ENCODE measurements around the gene MIPEP. TPM values are rescaled to one million over a fixed set of nuclear protein-coding genes. Genes with fewer than 3 reads are reported as not detected.
"Not testable (repeated sequence)": the region's sequence is repeated elsewhere in the genome, so short reads cannot be mapped to it uniquely, and the experiment has no call there.

MIPEP gene
- polyA plus RNA-seq, 2 of the 4 experiments (the other 2 are of a cell fraction), result 21.6 to 32.8 TPM

DNA sequence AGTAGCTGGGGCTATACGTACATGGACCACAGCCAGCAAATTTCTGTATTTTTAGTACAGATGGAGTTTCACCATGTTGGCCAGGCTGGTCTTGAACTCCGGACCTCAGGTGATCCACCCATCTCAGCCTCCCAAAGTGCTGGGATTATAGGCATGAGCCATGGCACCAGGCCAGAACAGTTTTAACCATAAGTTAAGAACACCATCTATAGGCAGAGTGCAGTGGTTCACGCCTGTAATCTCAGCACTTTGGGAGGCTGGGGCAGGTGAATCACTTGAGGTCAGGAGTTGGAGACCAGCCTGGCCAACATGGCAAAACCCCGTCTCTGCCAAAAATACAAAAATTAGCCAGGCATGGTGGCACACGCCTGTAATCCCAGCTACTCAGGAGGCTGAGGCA is 143.1 kb downstream of the MIPEP start:
- DNase-seq (ENCODE audit: low read depth in 1 of 2, low spot score in 1 of 2); H3K4me2 ChIP-seq; FAIRE-seq; H3K9me3 ChIP-seq; POLR2A ChIA-PET; H3K4me3 ChIP-seq; H3K27ac ChIP-seq; ATAC-seq: not testable (repeated sequence)
- CTCF ChIA-PET, result interaction anchor here (0.6 kb wide), 1 partner anchor 444 kb away, joined by 3 read pairs; no protein-coding TSS in a partner anchor
- H3K4me1 ChIP-seq, result peaks cover 55% of the 10 kb centered on the region
- 94% methylated on average over 5 of the region's 5 CpGs for WGBS (ENCODE audit: missing lambda C conversion rate)

DNA sequence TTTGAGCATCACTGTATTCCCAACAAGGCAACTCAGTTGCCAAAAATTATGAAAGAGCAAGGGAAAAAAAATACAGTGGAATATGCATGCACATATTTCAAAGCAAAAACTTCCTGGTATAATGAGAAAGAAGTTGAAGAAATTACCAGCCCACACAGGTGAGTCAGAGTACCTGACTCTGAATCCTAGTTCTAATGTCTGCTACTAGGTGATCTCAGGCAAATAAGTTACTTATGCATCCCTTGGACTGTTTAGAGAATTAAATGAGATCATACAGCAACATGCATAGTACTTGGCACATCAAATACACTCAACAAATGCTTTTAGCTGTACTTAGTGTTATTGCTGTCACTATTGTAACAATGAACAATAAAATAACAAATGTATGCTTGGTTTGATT is 144.9 kb downstream of the MIPEP start:
- ChIA-PET POLR2A (interaction anchor here (2.2 kb wide), 1 partner anchor 10 kb away, joined by 5 read pairs; no protein-coding TSS in a partner anchor), CTCF (no interaction called here)
- ATAC-seq (peak in 1 of 2 experiments; percentile 34; a peak in 1 of 6 replicates), DNase-seq (ENCODE audit: low read depth in 1 of 2, low spot score in 1 of 2) (no peak), FAIRE-seq (no peak)
- TF ChIP-seq SREBF2 (IDR thresholded peaks at IDR 0.05), result no peak
- TF ChIP-seq ESRRA (IDR thresholded peaks at IDR 0.05; ENCODE audit: borderline replicate concordance, low read length), result no peak
- no peak for TF ChIP-seq CBX2 (IDR thresholded peaks at IDR 0.05; ENCODE audit: borderline replicate concordance, low read depth)
- no peak for TF ChIP-seq EHF (CRISPR knock-in tag; IDR thresholded peaks at IDR 0.05)
- TF ChIP-seq HDAC2 (IDR thresholded peaks at IDR 0.05), result no peak
- no peak for TF ChIP-seq GATA3 (IDR thresholded peaks at IDR 0.05; ENCODE audit: borderline replicate concordance)
- TF ChIP-seq, protein P1, sequence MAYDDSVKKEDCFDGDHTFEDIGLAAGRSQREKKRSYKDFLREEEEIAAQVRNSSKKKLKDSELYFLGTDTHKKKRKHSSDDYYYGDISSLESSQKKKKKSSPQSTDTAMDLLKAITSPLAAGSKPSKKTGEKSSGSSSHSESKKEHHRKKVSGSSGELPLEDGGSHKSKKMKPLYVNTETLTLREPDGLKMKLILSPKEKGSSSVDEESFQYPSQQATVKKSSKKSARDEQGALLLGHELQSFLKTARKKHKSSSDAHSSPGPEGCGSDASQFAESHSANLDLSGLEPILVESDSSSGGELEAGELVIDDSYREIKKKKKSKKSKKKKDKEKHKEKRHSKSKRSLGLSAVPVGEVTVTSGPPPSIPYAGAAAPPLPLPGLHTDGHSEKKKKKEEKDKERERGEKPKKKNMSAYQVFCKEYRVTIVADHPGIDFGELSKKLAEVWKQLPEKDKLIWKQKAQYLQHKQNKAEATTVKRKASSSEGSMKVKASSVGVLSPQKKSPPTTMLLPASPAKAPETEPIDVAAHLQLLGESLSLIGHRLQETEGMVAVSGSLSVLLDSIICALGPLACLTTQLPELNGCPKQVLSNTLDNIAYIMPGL (CRISPR knock-in tag; IDR thresholded peaks at IDR 0.05; ENCODE audit: borderline replicate concordance), result no peak
- no peak for TF ChIP-seq CHD2 (IDR thresholded peaks at IDR 0.05; ENCODE audit: low read length, partially characterized antibody)
- no peak for TF ChIP-seq MAFK (IDR thresholded peaks at IDR 0.05; ENCODE audit: partially characterized antibody)
- TF ChIP-seq CEBPB (IDR thresholded peaks at IDR 0.05), result no peak
- TF ChIP-seq ZFP36 (IDR thresholded peaks at IDR 0.05; ENCODE audit: borderline replicate concordance, partially characterized antibody), result no peak
- TF ChIP-seq HOXA7 (CRISPR knock-in tag; IDR thresholded peaks at IDR 0.05), result no peak
- peak overlapping the region; percentile 53 for H3K4me2 ChIP-seq
- no peak overlapping the region for H3K4me3 ChIP-seq
- H3K27ac ChIP-seq, result 0 out of 6 replicates have a peak overlapping the region, but pooled peaks of 1 of the 2 experiments have one; percentile 12
- H3K4me1 ChIP-seq, result peaks cover 40% of the 10 kb centered on the region
- H3K9me3 ChIP-seq, result no peaks in the 10 kb centered on the region

DNA sequence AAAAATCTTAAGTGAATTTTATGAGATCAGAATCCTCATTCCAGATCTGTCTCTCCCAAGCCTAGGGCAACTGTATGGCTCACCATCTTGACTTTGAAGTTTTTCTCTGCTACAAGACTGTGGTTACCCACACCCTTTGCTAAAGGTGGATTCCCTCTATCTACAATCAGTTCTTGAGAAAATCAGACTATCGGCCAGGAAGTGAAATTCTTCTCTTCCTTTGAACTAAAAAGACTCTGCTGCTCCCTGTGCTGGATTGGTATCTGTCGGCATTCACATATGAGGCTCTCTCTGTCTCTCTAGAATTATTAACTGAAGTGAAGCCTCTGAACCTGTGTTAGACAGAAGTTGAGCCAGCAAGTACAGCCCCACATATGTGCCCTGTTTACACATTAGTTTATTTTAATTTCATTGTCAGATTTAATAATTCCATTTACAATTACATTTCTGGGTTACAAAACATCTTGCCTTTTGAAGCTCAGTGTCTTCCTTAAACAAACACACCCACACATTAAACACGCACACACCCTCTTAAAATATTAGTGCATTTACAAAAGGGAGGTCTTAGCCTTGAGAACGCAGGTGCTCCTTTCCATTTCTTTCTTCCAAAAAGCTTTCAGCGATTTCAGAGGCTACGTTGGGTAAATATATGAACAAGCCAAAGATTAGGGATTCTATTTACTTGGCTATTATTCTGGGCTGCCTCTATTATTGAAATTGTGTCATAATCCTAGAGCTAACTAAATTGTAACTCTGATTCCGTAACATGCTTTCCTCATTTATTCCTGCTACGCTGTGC is 145.7 kb downstream of the MIPEP start:
- H3K4me3 ChIP-seq, result no peak overlapping the region
- CTCF ChIA-PET, result interaction anchor here (1.0 to 1.7 kb wide), 2 partner anchors 35 to 60 kb away, joined by 3 to 5 read pairs; no protein-coding TSS in a partner anchor
- peak; percentile 43 to 55; a peak in 5 of 6 replicates for ATAC-seq
- peaks cover 33% of the 10 kb centered on the region for H3K4me1 ChIP-seq
- H3K27ac ChIP-seq, result peak overlapping the region; percentile 11 to 70; a peak in 5 of 6 replicates
- peak overlapping the region; percentile 53 for H3K4me2 ChIP-seq
- H3K9me3 ChIP-seq, result no peaks in the 10 kb centered on the region
- TF ChIP-seq ESRRA (IDR thresholded peaks at IDR 0.05; ENCODE audit: borderline replicate concordance, low read length) (no peak), FOSB (CRISPR knock-in tag; IDR thresholded peaks at IDR 0.05) (no peak), ZNF302 (CRISPR knock-in tag; IDR thresholded peaks at IDR 0.05) (no peak), NFE2L2 (conservative IDR thresholded peaks at IDR 0.05; ENCODE audit: low read length) (no peak), EP300 (IDR thresholded peaks at IDR 0.05) (peak in 1 of 2 experiments; percentile 39; a peak in 1 of 5 replicates), GATA3 (IDR thresholded peaks at IDR 0.05; ENCODE audit: borderline replicate concordance) (peak; percentile 25; the same call in 1 of the 2 replicates), TP53 (CRISPR knock-in tag; IDR thresholded peaks at IDR 0.05) (no peak), HOXB5 (CRISPR knock-in tag; IDR thresholded peaks at IDR 0.05) (no peak), CEBPB (IDR thresholded peaks at IDR 0.05) (peak in 1 of 2 experiments; percentile 16; a peak in 1 of 4 replicates)
- TF ChIP-seq, protein P2, sequence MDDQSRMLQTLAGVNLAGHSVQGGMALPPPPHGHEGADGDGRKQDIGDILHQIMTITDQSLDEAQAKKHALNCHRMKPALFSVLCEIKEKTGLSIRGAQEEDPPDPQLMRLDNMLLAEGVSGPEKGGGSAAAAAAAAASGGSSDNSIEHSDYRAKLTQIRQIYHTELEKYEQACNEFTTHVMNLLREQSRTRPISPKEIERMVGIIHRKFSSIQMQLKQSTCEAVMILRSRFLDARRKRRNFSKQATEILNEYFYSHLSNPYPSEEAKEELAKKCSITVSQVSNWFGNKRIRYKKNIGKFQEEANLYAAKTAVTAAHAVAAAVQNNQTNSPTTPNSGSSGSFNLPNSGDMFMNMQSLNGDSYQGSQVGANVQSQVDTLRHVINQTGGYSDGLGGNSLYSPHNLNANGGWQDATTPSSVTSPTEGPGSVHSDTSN (IDR thresholded peaks at IDR 0.05), result no peak
- DNase-seq (ENCODE audit: low read depth in 1 of 2, low spot score in 1 of 2), result peak in 1 of 2 experiments; percentile 55
- POLR2A ChIA-PET, result interaction anchor here (2.2 kb wide), 1 partner anchor 11 kb away, joined by 5 read pairs; no protein-coding TSS in a partner anchor
- no peak for FAIRE-seq
- 11% methylated on average over 8 of the region's 8 CpGs for WGBS (ENCODE audit: missing lambda C conversion rate)
